ENCODE data around the gene STK4. TPM values are rescaled to one million over a fixed set of nuclear protein-coding genes. Genes with fewer than 3 reads are reported as not detected.

Gene STK4
- total and polyA plus RNA-seq, 2 donors from 2014 or later = 4.3 to 41.0 TPM

DNA sequence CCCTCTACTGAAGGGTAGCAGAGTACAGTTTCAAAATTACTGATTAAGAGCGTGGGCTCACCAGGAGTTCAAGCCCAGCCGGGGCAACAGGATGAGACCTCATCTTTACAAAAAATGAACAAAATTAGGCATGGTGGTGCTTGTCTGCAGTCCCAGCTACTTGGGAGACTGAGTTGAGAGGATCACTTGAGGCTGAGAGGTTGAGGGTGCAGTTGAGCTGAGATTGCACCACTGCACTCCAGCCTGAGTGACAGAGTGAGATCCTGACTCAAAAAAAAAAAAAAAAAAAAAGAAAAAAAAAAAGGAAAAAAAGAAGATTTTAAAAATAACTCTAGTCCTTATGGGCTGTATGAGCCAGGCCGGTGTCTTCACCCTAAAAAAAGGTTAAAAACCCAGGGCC is 37.7 kb upstream of the STK4 start:
- H3K36me3 ChIP-seq (ENCODE audit: control insufficient read depth in 2 of 3, insufficient read depth in 3 of 3, low read length in 3 of 3) = peaks cover 0 to 2% (median 0%) of the 10 kb centered on the region in 3 donors
- no peak for FAIRE-seq
- no peak overlapping the region for H3K4me3 ChIP-seq (ENCODE audit: low read length in 3 of 3)
- intact Hi-C loops (cut with DNase I) = no loop called here
- TF ChIP-seq, protein P1, sequence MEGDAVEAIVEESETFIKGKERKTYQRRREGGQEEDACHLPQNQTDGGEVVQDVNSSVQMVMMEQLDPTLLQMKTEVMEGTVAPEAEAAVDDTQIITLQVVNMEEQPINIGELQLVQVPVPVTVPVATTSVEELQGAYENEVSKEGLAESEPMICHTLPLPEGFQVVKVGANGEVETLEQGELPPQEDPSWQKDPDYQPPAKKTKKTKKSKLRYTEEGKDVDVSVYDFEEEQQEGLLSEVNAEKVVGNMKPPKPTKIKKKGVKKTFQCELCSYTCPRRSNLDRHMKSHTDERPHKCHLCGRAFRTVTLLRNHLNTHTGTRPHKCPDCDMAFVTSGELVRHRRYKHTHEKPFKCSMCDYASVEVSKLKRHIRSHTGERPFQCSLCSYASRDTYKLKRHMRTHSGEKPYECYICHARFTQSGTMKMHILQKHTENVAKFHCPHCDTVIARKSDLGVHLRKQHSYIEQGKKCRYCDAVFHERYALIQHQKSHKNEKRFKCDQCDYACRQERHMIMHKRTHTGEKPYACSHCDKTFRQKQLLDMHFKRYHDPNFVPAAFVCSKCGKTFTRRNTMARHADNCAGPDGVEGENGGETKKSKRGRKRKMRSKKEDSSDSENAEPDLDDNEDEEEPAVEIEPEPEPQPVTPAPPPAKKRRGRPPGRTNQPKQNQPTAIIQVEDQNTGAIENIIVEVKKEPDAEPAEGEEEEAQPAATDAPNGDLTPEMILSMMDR (IDR thresholded peaks at IDR 0.05; ENCODE audit: borderline replicate concordance, extremely low read depth, insufficient read depth) = no peak
- no peak overlapping the region for H3K27ac ChIP-seq (ENCODE audit: low read depth in 2 of 2, low read length in 2 of 2)
- H3K4me1 ChIP-seq (ENCODE audit: control insufficient read depth in 2 of 3, insufficient read depth in 2 of 3, low read depth in 1 of 3, low read length in 3 of 3) = no peaks in the 10 kb centered on the region
- no peak for DNase-seq
- no peaks in the 10 kb centered on the region for H3K9me3 ChIP-seq (ENCODE audit: control insufficient read depth in 2 of 3, insufficient read depth in 1 of 3, low read length in 3 of 3)
- H3K9ac ChIP-seq (ENCODE audit: low read length in 3 of 3) = no peak overlapping the region
- no peaks in the 10 kb centered on the region for H3K27me3 ChIP-seq (ENCODE audit: control insufficient read depth, insufficient read depth, low read length)

DNA sequence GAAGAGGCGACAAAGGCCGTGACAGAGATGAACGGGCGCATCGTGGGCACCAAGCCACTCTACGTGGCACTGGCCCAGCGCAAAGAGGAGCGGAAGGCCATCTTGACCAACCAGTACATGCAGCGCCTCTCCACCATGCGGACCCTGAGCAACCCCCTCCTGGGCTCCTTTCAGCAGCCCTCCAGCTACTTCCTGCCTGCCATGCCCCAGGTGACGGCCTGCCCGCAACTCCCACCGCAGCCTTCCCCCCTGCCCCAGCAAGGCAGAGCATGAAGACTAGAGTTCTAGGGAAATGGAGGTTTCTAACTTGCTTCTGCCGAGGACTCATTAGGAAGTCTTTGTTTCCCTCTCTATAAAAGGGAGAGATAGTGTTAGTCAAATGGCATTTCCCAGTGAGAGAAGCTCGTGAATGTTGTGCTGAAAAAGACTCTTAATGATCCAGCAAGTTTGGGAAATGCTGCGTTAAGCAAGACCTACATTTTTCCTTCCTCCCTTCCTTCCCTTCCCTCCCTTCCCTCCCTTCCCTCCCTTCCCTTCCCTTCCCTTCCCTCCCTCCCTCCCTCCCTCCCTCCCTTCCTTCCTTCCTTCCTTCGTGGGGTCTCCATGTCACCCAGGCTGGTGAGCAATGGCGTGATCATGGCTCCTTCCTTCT is 35.7 kb upstream of the STK4 start:
- DNase-seq (no peak), FAIRE-seq (no peak)
- no peaks in the 10 kb centered on the region for H3K9me3 ChIP-seq (ENCODE audit: control insufficient read depth in 2 of 3, insufficient read depth in 1 of 3, low read length in 3 of 3)
- no peak overlapping the region for H3K27ac ChIP-seq (ENCODE audit: low read depth in 2 of 2, low read length in 2 of 2)
- no peak overlapping the region for H3K4me3 ChIP-seq (ENCODE audit: low read length in 3 of 3)
- no peaks in the 10 kb centered on the region for H3K4me1 ChIP-seq (ENCODE audit: control insufficient read depth in 2 of 3, insufficient read depth in 2 of 3, low read depth in 1 of 3, low read length in 3 of 3)
- peaks cover 0 to 2% (median 0%) of the 10 kb centered on the region in 3 donors for H3K36me3 ChIP-seq (ENCODE audit: control insufficient read depth in 2 of 3, insufficient read depth in 3 of 3, low read length in 3 of 3)
- no peaks in the 10 kb centered on the region for H3K27me3 ChIP-seq (ENCODE audit: control insufficient read depth, insufficient read depth, low read length)
- no peak overlapping the region for H3K9ac ChIP-seq (ENCODE audit: low read length in 3 of 3)
- TF ChIP-seq, protein P1 (IDR thresholded peaks at IDR 0.05; ENCODE audit: borderline replicate concordance, extremely low read depth, insufficient read depth) = no peak
- intact Hi-C loops (cut with DNase I) = no loop called here

DNA sequence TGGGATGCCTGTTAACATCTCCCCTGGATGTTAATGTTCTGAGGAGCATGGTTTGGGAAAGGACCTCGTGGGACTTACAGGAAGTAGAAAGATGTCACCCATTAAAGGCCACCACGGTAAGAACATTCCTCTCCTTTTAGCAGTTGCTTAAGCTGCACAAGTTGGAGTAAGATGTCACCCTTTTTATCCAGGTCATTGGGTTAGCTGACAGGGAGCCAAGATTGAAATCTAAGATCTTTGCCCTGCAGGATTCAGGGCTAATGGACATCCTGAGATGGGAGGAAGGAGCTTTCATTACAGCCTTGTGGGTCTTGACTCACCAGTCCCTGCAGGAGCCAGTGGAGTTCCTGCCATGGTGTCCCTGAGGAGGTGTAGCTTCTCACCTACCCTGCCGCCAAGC is 34.4 kb upstream of the STK4 start:
- no peaks in the 10 kb centered on the region for H3K4me1 ChIP-seq (ENCODE audit: control insufficient read depth in 2 of 3, insufficient read depth in 2 of 3, low read depth in 1 of 3, low read length in 3 of 3)
- no peak overlapping the region for H3K9ac ChIP-seq (ENCODE audit: low read length in 3 of 3)
- TF ChIP-seq, protein P1 (IDR thresholded peaks at IDR 0.05; ENCODE audit: borderline replicate concordance, extremely low read depth, insufficient read depth) = no peak
- intact Hi-C loops (cut with DNase I) = no loop called here
- no peaks in the 10 kb centered on the region for H3K9me3 ChIP-seq (ENCODE audit: control insufficient read depth in 2 of 3, insufficient read depth in 1 of 3, low read length in 3 of 3)
- H3K36me3 ChIP-seq (ENCODE audit: control insufficient read depth in 2 of 3, insufficient read depth in 3 of 3, low read length in 3 of 3) = peaks cover 0 to 2% (median 0%) of the 10 kb centered on the region in 3 donors
- no peaks in the 10 kb centered on the region for H3K27me3 ChIP-seq (ENCODE audit: control insufficient read depth, insufficient read depth, low read length)
- FAIRE-seq (no peak), DNase-seq (no peak)
- no peak overlapping the region for H3K4me3 ChIP-seq (ENCODE audit: low read length in 3 of 3)
- H3K27ac ChIP-seq (ENCODE audit: low read depth in 2 of 2, low read length in 2 of 2) = no peak overlapping the region

DNA sequence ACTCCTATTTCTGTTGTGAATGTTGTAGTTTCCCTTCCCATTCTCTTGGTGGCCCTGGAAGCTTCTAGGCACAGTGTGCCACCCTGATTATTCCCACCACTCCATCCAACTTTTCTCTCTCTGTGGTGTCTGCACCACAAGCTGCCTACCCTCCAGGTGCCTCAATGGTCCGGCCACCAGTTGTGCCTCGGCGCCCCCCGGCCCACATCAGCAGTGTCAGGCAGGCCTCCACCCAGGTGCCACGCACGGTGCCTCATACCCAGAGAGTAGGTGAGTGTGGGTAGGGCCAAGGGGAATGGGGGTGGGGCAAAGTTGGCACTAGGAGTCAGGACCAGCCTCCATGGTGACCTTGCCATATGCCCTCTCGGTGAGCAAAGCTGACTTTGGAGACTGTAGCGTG is 33.4 kb upstream of the STK4 start:
- Histone ChIP-seq H3K9me3 (ENCODE audit: control insufficient read depth in 2 of 3, insufficient read depth in 1 of 3, low read length in 3 of 3) (no peaks in the 10 kb centered on the region), H3K4me1 (ENCODE audit: control insufficient read depth in 2 of 3, insufficient read depth in 2 of 3, low read depth in 1 of 3, low read length in 3 of 3) (no peaks in the 10 kb centered on the region), H3K27me3 (ENCODE audit: control insufficient read depth, insufficient read depth, low read length) (no peaks in the 10 kb centered on the region), H3K9ac (ENCODE audit: low read length in 3 of 3) (no peak overlapping the region), H3K36me3 (ENCODE audit: control insufficient read depth in 2 of 3, insufficient read depth in 3 of 3, low read length in 3 of 3) (peaks cover 0 to 2% (median 0%) of the 10 kb centered on the region in 3 donors), H3K27ac (ENCODE audit: low read depth in 2 of 2, low read length in 2 of 2) (no peak overlapping the region), H3K4me3 (ENCODE audit: low read length in 3 of 3) (no peak overlapping the region)
- intact Hi-C loops (cut with DNase I) = no loop called here
- DNase-seq = no peak
- TF ChIP-seq, protein P1 (IDR thresholded peaks at IDR 0.05; ENCODE audit: borderline replicate concordance, extremely low read depth, insufficient read depth) = no peak
- no peak for FAIRE-seq

Data from kidney (tissue), 14 donors.